NCI-H1105 (cell line): ENCODE measurements around the gene FLNB.
"Not testable (repeated sequence)": the region's sequence is repeated elsewhere in the genome, so short reads cannot be mapped to it uniquely, and the experiment has no call there.

Source experiments
- DNase-seq: peaks from one replicate; lab custom pipeline; 2025; lab: John Stamatoyannopoulos, UW

FLNB gene

GRCh38 chr3:58034738-58035523 lies 26.7 kb downstream of the FLNB start:
- DNase-seq = no peak

DNA sequence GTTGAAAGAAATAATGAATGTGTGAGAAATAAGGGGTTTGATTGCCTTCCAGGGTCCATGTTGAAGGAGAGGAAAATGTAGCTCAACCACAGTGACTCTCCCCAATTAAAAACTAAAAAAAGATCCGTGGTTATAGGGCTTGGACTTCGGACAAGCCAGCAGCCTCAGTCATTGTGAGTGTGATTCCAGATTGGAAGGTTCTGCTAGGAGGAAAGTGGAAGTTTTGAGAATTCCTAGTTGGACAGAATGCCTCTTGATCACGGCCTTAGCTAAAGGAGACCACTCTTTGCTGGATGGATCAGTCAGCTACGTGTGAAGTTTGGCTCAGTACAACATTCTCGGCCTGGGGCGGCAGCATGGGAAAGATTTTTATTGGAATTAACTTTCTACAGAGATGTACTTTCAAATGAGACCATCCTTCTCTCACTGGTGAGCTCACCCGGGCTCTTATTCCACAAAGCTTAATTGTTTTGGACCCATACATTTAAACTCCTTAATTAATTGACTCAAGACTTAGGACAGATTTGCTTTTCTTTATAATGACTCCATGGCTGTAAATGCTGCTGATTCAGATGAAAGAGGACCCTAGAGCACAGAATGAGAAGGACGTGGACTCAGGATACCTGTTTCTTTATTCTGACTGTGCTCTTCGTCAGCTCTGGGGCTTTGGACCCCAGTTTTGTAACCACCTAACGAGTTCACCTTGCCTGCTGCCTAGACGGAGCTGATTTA lies 27.5 kb downstream of the FLNB start:
- no peak for DNase-seq

GRCh38 chr3:58036293-58037032 lies 28.2 kb downstream of the FLNB start:
- no peak for DNase-seq

- DNase-seq = no peak
These were observed 29.1 kb downstream of the FLNB start for GRCh38 chr3:58037141-58037910.

GRCh38 chr3:58038675-58039292 lies 30.6 kb downstream of the FLNB start:
- DNase-seq = no peak

DNA sequence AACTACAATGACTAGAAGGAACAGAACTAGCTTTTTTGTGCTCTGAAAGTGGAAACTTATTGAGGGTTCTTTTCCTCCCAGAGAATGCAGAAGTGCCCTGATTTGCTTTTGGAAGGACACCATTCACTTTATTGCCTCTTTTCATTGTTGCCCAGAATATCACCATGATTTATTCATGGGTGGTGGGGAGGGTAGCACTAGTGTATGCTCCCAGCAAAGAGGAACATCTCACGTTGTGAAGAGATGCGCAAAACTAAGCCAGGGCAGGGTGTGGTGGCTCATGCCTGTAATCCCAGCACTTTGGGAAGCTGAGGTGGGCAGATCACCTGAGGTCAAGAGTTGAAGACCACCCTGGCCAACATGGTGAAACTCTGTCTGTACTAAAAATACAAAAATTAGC lies 31.4 kb downstream of the FLNB start:
- no peak for DNase-seq

GRCh38 chr3:58041182-58041825 lies 33.1 kb downstream of the FLNB start:
- no peak for DNase-seq

DNA sequence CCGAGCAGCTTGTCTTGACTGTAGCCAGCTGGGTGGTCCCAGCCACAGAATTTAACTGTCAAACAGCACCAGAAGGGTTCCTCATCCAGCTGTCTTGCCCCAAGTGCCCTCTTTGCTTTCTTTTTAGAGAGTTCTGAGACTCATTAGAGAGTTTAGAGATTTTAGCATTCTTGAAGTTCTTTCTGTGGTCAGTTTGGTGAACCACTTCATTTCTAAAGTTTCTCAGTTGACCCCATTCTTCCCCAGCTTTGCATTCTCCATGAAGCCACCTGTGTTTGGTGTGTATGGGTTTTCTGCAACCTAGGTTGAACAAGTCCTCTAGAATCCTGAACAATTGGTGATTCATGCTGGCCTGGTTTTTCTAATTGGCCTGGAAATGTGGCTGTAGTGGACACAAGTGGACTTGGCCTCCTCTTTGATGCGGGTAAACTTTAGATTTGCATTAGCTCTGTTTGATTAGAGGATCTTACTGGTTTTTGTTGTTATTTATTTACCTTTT lies 33.7 kb downstream of the FLNB start:
- DNase-seq = no peak

DNA sequence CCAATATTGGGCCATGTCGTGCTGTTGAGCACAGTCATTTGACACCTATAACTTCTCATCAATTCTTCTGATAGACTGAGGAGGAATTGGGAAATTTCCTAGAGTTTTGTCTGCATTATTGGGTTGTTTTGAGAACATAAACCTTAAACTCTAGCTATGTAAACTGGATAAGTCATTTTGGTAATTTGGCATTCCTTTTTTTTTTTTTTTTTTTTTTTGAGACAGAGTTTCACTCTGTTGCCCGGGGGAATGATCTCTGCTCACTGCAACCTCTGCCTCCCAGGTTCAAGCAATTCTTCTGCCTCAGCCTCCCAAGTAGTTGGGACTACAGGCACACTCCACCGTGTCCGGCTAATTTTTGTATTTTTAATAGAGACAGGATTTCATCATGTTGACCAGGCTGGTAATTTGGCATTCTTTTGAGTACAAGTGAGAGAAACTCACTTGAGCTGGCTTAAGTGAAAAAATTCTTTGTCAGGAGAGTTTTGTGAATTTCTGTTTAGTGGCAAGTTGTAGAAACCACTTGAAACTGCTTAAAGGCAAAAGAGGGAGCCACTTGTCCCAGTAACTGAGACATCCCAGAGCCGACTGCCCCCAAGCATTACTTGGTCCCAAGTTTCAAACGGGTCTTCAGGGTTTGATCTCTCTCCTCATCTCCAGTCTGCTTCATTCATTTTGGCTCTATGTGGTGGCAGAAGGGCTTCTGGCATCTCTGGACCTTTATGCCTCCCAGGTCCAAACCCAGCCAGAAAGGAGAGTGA lies 34.9 kb downstream of the FLNB start:
- DNase-seq = no peak

GRCh38 chr3:58043933-58044332 lies 35.7 kb downstream of the FLNB start:
- no peak for DNase-seq

DNA sequence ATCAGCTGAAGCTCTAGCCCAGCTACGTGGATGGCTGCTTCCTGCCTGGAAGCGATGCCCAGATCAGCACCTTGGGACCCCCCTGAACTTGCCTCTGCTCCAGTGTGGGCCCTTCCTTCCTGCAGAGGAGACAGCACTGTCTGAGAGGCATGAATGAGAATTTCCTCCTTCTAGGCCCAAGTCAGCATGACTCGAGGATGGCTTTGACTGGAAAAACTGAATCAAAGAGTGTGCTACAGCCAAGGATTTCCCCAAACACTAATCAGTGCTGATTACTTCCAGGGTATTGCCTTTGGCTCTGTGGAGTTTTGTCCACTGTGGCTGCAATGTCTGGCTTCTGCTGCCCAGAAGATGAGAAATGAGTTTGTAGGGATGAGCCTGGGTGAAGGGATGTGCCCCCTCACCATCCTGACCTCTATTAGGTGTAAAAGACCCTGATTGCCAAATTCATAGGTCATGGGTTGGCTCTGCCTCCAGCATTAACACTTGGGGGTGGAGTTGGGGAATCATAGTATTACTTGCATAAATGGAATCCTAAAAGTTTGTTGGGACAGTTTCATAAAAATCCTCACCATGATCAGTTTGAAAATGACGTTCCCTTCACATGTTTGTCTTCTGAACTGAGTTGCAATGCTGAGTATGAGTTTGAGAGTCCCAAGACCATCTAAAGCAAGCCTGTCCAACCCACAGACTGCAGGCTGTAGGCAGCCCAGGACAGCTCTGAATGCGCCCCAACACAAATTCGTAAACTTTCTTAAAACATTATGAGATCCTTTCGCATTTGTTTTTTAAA lies 36.7 kb downstream of the FLNB start:
- no peak for DNase-seq

DNA sequence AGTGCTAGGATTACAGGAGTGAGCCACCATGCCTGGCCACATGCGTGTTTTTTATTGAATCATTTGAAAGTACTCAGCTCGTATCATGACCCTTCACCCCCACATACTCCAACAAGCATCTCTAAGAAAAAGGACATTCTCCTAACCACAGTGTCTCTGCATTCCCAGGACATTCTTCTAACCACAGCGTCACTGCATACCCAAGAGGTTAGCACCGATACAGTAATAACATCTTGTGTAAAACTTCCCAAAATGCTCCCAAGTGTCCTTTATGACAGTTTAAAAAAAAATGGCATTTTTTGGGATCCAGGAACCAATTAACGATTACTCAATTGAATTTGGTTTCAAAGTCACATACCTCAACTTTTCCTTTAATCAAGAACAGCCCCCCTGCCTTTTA lies 39.6 kb downstream of the FLNB start:
- DNase-seq = no peak

DNA sequence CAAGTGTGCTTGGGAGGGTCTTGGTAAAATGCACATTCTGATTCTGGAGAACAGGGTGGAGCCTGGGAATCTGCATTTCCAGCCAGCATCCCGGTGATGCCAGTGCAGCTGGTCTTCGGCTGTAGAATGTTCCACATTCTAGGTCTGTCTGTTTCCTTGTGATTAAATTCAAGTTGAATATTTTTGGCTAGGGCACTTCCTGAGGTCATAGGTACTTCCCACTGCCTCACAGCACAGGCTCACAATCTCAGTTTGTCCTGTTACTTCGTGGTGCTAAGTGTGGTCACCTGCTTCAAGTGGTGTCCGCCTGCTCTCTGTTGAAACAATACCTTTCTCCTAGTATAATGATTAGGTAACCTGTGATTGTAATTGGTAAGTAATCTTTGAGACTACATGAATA lies 40.1 kb downstream of the FLNB start:
- DNase-seq = no peak

DNA sequence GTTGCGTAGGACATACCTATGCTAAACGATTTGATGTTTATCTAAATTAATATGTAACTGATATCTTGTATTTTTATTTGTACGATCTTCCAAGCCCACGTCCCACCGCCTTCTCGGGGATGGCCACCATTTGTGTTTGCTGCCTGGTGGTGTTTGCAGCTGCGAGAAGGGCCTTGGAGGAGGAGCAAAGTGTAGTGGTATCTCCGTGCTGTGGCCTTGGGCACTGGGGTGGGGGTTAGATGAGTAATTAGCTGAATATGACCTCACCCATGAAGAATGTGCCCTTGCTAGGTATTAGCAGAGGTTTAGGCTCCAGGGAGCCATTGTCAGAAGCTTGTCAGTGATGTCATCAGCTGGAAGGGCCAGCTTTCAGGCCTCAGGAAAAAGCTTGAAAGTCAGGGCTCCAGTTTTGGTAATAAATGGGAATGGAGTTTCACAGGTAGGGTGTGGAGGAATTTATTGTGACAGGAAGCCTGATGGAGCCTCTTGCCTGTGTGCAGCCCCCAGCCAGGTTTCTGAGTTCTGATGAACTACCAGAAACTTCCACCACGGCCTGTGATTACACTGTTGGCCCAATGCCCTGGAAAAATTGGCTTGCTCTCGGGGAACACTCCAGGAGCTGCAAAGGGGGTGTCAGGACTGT lies 41.0 kb downstream of the FLNB start:
- DNase-seq = no peak

- no peak for DNase-seq
These were observed 43.0 kb downstream of the FLNB start for GRCh38 chr3:58051196-58051595.

DNA sequence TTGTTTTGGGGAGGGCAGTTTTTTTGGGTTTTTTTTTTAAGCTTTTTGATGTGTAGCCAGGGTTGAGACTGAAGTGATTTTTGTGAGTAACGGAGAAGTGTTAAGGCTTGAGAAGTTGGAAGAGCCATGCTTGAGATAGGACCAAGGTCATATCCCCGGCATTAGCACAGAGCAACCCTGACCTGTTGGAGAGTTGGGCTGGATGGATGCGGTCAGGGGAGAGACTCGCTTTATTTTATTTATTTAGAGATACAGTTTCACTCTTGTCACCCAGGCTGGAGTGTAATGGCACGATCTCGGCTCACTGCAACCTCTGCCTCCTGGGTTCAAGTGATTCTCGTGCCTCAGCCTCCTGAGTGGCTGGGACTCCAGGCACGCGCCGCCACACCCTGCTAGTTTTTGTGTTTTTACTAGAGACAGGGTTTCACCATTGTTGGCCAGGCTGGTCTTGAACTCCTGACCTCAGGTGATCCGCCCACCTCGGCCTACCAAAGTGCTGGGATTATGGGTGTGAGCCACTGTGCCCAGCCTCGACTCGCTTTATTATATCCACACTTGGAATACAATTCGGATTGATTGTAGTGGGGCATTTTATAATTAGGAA lies 43.5 kb downstream of the FLNB start:
- not testable (repeated sequence) for DNase-seq

- DNase-seq = no peak
These were observed 44.4 kb downstream of the FLNB start for GRCh38 chr3:58052373-58053273.
